Muscle of arm (tissue), 12 donors: ENCODE results near the gene CTNNA1. TPM values are rescaled to one million over a fixed set of nuclear protein-coding genes. Genes with fewer than 3 reads are reported as not detected.

ENCODE experiments used
- DNase-seq: peaks from one replicate; pipeline ENCODE4 v3.0.0-alpha.2; 2013
- polyA plus RNA-seq, 12 donors: library from polyadenylated mRNA; unstranded; fragments of 120-200 nt; gene quantifications; one replicate each; pipeline ENCODE4 v1.2.1, GENCODE V29; 2013; ENCODE audit not compliant: insufficient read length in 12 of 12

Gene CTNNA1
- polyA plus RNA-seq, 12 donors = 222 to 353 (median 279) TPM; not detected in 1

DNA sequence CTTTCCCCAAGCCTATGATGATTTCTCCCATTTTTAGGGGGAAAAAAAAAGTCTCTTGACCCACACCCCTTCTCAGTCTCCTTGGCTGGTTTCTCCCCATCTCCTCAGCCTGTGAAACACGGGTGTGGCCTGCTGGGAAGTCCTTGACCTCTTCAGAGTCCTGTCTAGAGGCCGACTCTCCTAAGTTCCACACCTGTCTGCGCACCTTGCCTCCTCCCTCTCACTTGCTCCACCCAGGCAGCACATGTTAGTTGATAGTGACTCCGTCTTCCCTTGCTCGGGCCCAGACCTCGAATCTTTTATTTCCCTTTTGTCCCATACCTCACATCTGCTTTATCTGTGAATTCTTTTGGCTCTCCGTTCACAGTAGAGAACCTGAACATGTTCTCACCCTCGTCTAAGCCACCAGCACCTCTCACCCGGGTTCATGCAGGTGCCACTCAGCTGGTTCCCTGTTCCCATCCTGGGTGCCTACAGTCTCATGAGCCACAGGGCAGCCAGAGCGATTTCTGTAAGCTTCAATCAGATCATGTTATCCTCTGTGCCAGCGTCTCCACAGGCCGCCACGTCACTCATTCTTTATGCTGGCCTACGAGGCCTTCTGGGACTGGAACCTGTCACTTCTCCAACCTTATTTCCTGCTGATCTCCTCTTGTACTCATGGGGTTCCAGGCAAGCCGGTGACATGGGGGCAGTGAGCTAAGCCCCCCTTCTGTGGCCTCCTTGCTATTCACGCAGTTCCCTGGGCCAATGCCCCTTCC, 173.6 kb downstream of the CTNNA1 start:
- DNase-seq = no peak

DNA sequence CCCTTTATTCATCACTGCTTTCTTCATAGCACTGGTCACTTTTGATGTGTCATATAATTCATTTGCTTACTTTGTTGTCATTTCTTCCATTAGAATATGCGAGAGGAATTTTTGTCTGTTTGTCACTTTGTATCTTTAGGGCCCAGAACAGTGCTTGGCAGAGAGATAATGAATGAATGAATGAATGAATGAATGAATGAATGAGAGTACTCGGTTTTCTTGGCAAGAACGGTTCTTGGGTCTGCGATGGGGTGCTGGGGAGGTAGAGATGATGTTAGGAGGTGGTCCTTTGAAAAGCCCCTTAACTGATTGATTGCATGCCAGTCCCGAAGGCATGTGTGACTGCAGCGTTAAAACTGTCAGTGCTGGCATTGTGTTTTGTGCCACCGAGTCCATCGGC, 174.3 kb downstream of the CTNNA1 start:
- no peak for DNase-seq

DNA sequence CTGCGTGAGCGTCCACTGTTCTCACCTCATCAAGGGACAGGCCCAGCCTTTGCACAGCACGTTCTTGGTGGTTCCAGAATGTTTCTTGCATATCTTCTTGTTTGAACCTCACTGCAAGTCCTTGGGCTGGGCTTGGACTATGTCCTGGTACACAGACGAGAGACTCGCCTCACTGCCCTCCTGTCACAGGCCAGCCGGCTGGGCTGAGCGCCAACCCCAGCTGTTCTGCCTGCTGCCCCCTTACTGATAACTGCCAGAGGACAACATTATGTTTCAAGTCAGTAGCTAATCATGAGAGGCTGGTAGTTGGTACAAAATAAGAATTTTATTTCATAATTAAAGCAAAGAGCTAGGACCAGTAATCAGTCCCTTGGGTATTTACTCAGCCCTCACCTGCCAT, 174.8 kb downstream of the CTNNA1 start:
- peak; percentile 42 for DNase-seq

DNA sequence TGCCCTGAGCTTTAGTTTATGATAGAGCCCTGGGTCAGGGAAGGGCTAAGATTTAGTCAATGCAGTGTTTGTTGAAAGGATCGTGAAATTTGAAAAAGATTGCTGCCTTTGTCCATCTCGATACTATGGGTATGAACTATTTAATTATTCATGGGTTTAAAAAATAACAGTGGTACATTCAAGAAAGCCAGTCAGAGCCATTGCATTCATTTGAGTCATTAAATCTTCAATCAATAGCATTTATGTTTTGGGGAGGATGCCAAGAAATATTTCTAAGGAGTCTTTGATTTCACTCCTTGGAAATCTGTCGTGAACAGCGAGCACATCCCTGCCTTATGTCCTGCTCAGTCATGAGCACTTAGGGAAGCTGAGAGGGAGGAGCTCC, 176.3 kb downstream of the CTNNA1 start:
- no peak for DNase-seq

DNA sequence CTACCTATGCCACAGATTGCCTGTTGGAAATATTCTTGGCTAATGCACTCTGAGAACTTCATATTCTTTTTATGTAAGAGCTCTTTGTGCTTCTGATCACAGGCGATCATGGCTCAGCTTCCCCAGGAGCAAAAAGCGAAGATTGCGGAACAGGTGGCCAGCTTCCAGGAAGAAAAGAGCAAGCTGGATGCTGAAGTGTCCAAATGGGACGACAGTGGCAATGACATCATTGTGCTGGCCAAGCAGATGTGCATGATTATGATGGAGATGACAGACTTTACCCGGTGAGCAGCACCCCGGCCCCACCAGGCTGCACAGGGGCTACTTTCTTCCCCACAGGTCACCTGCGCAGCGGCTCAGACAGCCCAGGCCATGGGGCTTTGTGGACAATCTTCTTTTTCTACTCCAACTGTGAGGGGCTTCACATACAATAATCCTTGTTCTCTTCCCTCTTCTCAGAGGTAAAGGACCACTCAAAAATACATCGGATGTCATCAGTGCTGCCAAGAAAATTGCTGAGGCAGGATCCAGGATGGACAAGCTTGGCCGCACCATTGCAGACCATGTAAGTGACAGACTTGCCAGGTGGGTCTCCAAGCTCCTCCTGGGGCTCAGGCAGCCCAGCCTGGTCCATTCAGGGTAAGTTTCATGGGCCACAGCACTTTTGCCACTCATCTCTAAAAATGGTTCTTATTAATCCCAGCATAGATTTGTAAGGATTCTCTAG, 177.3 kb downstream of the CTNNA1 start:
- no peak for DNase-seq

DNA sequence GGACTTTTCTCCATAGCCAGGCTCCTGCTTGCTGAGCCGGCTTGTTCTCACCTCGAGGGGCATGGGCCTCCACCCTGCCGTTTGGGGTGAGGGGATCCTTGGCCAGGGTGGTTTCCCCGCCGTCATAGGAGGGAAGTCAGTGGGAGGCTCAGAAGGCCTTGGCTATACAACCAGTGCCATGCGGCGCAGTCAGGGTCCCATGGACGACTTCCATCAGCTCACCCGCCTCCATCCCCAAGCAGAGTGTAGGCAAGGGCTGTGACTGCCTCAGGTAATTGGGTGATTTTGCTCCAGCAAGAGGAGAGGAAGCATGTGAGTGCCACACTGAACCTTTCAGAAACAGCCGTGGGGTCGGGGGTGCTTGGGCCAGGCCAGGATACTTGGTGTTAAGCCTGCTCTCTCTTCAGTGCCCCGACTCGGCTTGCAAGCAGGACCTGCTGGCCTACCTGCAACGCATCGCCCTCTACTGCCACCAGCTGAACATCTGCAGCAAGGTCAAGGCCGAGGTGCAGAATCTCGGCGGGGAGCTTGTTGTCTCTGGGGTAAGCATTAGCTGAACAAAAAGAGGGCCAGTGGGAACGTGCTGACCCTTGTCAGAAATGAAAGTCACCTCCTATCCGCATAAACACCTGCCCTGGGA, 179.1 kb downstream of the CTNNA1 start:
- DNase-seq = no peak

DNA sequence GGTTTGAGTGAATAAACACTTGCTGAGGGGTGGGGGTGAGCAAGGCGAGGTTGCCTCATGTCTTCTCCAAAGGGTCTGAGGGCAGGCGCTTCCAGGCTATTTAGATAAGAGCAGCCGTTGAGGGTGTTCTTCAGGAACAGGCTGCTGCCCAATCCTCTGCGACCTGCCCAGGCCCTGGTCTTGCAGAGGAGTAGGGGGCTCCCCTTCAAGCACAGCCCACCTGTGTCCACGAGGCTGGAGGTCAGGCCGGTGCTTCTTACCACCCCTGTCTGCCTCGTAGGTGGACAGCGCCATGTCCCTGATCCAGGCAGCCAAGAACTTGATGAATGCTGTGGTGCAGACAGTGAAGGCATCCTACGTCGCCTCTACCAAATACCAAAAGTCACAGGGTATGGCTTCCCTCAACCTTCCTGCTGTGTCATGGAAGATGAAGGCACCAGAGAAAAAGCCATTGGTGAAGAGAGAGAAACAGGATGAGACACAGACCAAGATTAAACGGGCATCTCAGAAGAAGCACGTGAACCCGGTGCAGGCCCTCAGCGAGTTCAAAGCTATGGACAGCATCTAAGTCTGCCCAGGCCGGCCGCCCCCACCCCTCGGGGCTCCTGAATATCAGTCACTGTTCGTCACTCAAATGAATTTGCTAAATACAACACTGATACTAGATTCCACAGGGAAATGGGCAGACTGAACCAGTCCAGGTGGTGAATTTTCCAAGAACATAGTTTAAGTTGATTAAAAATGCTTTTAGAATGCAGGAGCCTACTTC, 180.5 kb downstream of the CTNNA1 start:
- DNase-seq = no peak

DNA sequence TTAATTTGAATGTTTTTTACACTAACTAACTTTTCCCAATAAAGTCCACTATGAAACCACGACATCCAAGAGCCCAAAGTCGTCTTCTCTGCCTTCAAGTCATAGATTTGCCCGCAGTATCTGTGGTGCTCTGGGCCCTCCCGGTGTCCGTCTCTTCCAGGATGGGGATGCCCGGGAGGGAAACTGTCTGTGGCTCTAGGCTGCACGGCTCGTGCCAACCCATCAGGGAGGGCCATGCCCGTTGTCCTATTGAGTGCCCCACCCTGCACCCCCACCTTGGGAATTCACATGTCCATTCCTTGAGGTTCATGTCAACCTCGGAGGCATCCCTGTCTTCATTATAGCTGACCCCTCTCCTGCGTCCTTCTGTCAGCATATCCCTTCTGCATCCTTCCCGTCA, 181.7 kb downstream of the CTNNA1 start:
- DNase-seq = no peak

DNA sequence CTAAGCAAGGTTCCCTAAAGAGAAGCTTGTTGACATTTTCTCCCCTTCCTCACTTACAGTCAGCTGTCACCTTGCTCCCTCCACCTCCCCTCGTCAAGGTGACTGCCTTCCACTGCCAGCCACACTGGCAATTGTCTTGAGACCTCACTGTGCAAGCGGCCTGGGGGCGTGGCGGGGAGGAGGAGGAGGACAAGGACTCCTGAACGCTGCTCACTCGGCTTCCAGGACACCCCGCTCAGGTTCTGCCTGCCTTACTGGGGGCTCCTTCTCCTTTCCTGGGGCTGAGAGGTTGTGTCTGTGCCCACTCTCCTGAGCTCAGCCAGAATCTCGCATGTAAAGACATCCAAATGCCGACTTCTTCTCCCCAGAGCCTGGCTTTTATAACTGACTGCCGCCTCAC, 182.2 kb downstream of the CTNNA1 start:
- DNase-seq = no peak

DNA sequence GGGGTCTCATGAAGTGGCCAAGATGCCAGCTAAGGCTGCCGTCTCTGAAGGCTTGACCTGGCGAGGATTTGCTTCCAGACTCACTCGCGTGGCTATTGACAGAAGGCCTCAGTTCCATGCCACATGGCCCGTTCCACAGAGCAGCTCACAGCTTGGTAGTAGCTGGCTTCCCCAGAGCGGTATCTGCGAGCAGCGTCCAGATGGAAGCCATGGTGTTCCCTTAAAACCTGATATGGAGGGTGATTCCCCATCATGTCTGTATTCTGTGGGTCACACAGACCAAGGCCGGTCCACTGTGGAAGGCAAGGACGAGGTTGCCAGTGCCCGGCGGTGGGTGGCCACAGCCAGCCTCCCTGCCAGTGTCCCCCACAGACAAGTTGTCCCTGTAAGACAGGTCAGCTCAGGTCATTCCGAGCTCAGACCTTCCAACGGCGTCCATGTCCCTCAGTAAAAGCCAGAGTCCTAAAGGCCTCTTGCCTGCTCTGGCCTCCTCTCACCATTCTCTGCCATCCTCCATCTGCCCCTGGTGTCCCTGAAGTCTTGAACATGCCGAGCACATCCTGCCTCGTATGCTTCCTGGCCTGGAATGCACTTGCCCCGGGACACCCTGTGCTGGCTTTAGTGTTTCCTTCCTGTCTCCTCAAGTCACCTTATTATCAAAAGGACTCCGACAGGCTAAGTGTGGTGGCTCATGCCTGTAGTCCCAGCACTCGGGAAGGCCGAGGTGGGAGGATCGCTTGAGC, 183.2 kb downstream of the CTNNA1 start:
- DNase-seq = no peak

DNA sequence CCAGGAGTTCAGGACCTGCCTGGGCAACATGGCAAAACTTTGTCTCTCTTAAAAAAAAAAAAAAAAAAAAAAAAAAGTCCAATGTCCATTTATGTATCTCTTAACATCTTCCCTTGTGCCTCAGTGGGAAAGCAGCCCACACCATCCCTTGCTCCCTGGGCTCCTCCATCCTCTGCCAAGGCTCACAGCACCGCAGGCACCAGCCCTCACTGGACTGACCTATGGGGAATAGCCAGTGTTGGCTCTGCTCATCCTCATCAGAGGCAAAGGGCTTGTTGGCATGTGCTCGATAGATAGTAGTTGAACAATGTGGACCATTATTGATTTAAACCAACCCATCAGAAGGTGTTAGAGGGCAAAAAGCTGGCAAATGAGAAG, 183.7 kb downstream of the CTNNA1 start:
- DNase-seq = no peak

DNA sequence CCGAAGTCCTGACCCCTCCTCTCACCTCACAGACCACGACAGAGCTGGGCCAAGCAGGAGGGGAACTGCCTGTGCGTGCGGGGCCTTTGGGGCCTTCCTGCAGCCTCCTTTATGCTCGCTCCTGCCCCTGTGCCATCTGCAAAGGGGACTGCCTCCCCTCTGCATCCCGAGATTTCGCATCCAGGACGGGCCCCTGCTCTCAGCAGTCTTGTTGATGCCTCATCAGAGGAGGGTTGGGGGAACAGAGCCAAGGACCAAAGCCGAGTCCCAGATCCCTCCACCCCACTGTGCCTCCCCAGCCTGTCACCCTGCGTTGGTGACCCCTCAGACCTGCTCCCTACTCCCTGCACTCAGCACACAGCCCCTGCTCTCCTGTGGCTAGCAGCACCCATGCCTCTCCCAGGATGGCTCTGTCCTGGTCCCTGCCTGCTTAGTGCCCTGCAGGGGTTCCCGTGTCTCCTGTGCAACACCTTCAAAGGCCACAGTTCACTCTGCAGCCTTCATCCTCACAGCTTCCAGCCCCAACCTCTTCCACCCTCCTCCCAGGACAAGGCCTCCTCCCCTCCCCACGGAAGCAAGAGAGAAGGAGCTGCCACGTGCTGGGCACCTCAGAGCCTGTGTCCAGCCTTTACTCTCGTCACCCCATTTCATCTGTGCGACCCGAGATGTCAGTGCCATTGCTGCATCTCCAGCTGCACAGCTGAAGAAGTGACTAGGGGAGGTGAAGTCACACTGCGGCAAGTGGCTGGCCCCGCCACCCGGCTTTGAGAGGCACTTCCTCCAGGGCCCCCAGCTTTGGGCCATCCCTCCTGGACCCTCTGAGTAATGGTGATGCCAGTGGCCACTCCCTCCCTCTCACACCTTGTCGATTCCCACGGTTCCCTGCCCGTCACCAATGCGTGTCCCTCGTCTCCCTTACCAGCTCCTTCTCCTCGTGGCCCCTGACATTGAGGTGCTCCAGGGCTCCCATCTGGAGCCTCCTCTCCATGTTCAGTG, 184.5 kb downstream of the CTNNA1 start:
- DNase-seq = no peak

DNA sequence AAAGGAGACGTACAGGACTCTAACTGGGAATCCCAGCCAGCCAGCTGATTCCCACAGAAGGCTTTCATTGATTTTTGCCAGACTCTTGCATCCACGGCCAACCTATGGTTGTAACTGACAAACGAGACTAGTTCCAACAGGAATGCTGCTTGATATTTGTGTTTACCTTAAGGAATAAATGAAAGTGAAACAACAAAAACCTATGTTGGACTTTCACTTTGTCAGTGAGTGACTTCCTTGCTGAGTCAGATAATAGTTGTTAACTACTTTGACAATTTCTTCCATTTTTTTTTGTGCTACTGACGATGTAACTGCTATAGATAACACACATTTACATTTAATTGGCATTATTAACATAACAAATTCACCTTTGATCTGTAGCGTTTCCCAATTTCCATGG, 185.3 kb downstream of the CTNNA1 start:
- no peak for DNase-seq

DNA sequence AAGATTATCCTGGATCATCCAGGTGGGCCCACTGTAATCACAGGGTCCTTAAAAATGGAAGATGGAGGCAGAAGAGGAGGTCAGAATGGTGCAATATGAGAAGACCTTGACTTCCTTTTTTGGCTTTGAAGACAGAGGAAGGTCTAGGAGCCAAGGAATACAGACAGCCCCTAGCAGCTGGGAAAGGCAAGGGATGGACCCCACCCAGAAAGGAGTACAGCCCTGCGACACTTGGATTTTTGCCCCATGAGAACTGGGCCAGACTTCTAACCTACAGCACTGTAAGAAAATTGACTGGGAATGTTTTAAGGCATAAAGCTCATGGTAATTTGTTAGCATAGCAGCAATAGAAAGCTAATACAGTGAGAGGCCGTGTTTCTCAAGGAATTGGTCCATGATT, 188.8 kb downstream of the CTNNA1 start:
- DNase-seq = no peak

DNA sequence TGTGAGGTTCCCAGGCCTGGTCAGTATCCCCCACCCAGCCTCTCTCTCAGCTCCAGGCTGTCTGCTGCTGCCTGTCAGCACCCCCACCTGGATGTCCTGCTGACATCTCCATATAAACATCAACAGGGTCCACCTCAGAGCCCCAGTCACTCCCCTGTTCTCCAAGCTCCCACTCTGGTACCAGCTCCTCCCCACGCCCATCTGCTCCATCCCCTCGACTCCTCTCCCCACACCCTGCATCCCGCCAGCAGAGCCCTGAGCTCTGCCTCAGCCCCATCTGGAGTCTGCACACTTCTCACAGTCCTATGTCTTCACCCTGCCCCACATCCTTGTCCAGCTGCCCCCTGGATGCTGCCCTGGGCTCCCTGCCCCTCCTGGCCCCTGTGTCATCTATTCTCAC, 189.6 kb downstream of the CTNNA1 start:
- no peak for DNase-seq

DNA sequence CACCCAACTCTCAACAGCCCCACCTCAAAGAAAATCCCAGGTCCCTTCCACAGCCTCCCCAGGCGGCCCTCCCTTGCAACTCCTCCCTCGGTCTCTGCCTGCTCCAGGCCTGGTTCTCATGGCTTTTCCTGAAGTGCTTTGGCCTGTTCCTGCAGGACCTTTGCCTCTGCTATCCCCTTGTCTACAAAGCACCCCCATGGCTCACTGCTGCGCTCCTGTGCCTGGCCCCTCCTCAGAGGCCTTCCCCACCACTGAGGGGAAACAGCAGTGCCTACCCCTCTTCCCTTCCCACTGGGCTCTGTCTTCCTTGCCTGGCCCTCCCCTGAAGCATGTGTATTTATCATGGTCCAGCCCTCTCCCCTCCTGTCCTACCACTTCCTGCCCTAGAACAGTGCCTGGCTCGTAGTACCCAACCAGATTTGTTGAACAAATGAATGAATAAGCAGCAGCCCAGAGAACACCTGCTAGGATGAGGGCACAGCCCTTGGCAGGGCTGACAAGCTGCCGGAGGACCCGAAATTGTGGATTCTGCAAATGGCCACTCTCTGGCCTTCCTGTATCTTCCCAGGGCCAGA, 190.5 kb downstream of the CTNNA1 start:
- no peak for DNase-seq

DNA sequence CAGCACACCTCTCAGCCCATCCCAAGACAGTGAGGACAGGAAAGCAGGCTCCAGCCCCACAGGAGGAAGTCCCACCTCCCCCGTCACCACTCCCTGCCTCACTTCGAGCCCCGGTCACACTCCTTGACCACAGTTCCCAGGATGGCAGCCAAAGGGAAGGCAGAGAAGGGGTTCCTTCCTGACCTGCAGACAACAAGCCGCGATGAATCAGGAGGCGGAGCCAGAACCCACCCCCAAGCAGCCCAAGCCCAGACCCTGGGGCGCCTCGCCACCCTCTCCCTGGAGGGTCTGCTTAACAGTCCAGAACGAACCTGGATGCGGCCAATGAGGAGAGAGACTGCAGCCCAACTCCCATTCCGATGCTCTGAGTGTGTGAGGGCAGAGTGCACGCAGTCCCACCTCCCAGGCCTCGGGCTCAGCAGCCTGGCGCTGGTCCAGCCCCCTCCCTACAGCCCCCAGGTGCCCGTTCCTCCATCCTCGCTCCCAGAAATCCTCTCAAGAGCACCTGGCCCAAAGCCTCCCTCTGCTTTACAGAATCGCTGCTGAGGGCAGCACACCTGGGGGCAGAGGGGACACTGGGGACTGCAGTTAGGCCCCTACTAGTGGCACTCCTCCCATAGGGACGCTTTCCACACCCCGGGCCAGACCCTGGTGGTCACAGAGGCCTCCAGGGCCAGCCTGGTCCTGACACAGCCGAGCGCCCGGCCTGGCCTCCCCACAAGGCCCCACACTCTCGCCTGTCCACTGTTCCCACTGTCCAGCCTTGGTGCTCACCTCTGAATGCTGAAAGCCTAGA, 191.5 kb downstream of the CTNNA1 start:
- DNase-seq = no peak

DNA sequence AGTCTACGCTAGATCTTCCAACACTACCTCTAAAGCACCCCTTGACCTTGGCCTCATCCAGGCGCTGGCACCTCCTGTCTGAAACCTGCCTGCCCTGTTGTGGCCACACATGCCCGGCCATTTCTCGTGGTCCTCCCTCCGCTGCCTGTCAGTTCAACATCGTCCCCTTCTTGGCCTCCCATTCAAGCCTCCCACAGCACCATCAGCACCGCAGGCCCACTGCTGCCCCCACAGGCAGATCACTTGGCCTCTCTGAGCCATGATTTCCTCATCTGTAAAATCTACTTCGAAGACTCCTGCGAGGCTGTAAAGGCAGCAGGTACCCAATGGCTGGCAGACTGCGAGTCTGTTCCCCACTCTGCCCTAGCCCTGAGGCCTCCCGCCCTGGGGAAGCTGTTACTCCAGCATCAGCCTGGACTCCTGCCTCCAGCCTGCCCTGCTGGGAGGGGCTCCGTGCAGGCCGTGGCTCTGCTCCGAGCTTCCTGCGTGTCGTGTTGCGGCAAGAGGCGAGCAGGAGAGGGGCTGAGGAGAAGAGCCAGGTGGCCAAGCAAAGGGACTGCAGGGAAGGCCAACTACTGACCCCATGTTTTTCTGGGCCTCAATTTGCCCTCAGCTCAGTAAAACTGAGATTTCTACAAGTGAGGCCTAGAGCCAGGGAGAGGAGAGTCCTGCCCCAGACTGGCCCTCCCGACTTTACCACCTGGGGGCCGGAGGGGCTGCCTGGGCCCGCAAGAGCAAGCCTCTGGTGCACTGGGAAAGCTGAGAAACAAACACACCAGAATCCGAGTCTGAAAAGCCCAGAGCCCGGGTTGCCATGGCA, 192.4 kb downstream of the CTNNA1 start:
- DNase-seq = no peak
